Progenitor cell of endocrine pancreas (in vitro differentiated cells): ENCODE measurements around the gene VPS33B. TPM values are rescaled to one million over a fixed set of nuclear protein-coding genes. Genes with fewer than 3 reads are reported as not detected.

Experiments used
- DNase-seq: peaks from one replicate; pipeline ENCODE4 v3.0.0; 2021; ENCODE audit warnings: low spot score; ENCODE audit not compliant: unreplicated experiment
- H3K27ac Mint-ChIP-seq: 2 replicates; pipeline ENCODE4 v1.8.0; 2021; ENCODE audit warnings: mild to moderate bottlenecking, moderate library complexity, mixed read lengths
- H3K27me3 Mint-ChIP-seq: 2 replicates; pipeline ENCODE4 v1.8.0; 2021; ENCODE audit warnings: mixed read lengths
- H3K36me3 Mint-ChIP-seq: 2 replicates; pipeline ENCODE4 v1.8.0; 2022; ENCODE audit warnings: mixed read lengths; ENCODE audit not compliant: insufficient read depth
- H3K4me1 Mint-ChIP-seq: 2 replicates; pipeline ENCODE4 v1.8.0; 2021; ENCODE audit warnings: low read depth, mixed read lengths
- H3K4me3 Mint-ChIP-seq: 2 replicates; pipeline ENCODE4 v1.8.0; 2021; ENCODE audit warnings: low read depth, mild to moderate bottlenecking, moderate library complexity, mixed read lengths
- H3K9me3 Mint-ChIP-seq: 2 replicates; pipeline ENCODE4 v1.8.0; 2021; ENCODE audit warnings: low read depth, mixed read lengths
- total RNA-seq: library from RNA; stranded (reverse); gene quantifications from 2 replicates; pipeline ENCODE4 v1.2.1, GENCODE V29; 2021
- TF ChIP-seq, protein P1 (sequence below): fragments of 200-600 bp; sonication (generic); IDR thresholded peaks from one replicate; pipeline ENCODE4 v1.5.0; 2021; ENCODE audit warnings: antibody characterized with exemption, mild to moderate bottlenecking; ENCODE audit not compliant: unreplicated experiment

Gene VPS33B
- total RNA-seq, 1 donor from 2014 or later = 28.0 TPM

DNA sequence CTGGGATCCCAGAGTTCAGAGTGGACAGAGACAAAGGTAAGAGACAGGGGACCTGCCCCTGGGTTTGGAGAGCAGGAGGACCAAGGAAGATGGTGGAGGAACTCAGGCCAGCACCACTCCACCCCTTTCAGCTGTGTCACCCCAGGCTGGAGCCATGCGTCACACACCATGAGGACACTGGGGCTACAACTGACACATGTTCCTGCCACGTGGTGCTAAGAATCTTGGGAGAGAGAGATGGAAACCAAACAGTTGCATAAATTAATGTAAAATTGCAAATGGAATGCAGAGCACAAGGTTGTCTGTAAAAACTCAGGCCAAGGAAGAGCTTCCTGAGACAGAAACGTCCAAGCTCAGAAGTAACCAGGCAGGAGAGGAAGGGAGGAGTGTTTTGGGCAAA is 22.7 kb upstream of the VPS33B start:
- no peaks in the 10 kb centered on the region for H3K36me3 Mint-ChIP-seq
- H3K27ac Mint-ChIP-seq = no peak overlapping the region
- no peaks in the 10 kb centered on the region for H3K4me1 Mint-ChIP-seq
- TF ChIP-seq, protein P1, sequence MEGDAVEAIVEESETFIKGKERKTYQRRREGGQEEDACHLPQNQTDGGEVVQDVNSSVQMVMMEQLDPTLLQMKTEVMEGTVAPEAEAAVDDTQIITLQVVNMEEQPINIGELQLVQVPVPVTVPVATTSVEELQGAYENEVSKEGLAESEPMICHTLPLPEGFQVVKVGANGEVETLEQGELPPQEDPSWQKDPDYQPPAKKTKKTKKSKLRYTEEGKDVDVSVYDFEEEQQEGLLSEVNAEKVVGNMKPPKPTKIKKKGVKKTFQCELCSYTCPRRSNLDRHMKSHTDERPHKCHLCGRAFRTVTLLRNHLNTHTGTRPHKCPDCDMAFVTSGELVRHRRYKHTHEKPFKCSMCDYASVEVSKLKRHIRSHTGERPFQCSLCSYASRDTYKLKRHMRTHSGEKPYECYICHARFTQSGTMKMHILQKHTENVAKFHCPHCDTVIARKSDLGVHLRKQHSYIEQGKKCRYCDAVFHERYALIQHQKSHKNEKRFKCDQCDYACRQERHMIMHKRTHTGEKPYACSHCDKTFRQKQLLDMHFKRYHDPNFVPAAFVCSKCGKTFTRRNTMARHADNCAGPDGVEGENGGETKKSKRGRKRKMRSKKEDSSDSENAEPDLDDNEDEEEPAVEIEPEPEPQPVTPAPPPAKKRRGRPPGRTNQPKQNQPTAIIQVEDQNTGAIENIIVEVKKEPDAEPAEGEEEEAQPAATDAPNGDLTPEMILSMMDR = no peak
- peaks cover 29% of the 10 kb centered on the region for H3K27me3 Mint-ChIP-seq
- DNase-seq = no peak
- H3K4me3 Mint-ChIP-seq = no peak overlapping the region
- no peaks in the 10 kb centered on the region for H3K9me3 Mint-ChIP-seq

DNA sequence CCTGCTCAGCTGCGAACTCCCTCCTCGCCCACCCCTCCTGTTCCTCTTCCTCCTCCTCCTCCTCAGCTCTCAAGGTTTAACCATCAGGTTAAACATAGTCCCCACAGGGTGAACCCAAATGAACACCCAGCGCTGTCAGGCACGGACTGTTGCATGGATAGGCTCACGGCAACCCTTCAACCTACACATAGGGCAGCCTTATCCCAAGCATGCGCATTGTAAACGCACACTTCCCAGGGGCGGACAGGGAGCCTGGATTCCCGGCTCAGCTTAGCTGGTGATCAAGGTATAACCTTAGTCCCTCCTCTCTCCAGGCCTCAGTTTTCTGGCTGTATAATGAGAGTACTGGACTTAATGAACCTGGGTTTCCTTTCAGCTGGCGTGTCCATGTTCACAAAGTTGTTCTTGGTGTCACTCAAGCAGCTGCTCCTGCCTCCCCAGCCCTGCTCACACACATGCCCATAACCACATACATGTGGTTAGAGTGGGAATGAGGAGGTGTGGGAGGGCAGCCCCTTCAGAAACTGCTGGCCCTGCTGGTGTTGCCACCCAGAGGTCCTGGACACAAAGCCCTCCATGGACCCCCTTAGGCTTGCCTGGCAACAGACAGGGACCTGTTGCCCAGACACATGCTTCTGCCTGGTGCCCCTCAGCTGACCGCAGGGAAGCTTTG is 20.9 kb upstream of the VPS33B start:
- TF ChIP-seq, protein P1 = no peak
- Mint-ChIP-seq H3K4me3 (no peak overlapping the region), H3K27ac (no peak overlapping the region), H3K27me3 (peaks cover 22% of the 10 kb centered on the region), H3K36me3 (no peaks in the 10 kb centered on the region), H3K4me1 (no peaks in the 10 kb centered on the region), H3K9me3 (no peaks in the 10 kb centered on the region)
- no peak for DNase-seq

DNA sequence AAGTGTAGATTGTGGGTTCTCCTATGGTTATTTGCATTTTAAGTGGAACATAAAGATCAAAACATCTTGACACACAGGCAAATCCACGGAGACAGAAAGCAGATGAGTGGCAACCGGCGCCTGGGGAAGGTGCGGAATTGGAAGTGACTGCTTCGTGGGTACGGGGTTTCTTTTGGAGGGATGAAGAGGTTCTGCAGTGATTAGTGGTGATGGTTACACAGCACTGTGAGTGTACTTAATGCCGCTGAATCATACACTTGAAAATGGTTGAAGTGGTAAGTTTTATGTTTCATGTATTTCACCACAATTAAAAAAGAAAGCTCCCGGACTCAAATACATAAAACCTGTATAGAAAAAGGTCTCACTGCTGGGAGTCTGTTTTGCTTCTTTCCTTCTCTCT is 18.5 kb upstream of the VPS33B start:
- no peaks in the 10 kb centered on the region for H3K4me1 Mint-ChIP-seq
- TF ChIP-seq, protein P1 = no peak
- H3K27ac Mint-ChIP-seq = no peak overlapping the region
- peaks cover 13% of the 10 kb centered on the region for H3K27me3 Mint-ChIP-seq
- no peak overlapping the region for H3K4me3 Mint-ChIP-seq
- H3K36me3 Mint-ChIP-seq = no peaks in the 10 kb centered on the region
- H3K9me3 Mint-ChIP-seq = no peaks in the 10 kb centered on the region
- no peak for DNase-seq

DNA sequence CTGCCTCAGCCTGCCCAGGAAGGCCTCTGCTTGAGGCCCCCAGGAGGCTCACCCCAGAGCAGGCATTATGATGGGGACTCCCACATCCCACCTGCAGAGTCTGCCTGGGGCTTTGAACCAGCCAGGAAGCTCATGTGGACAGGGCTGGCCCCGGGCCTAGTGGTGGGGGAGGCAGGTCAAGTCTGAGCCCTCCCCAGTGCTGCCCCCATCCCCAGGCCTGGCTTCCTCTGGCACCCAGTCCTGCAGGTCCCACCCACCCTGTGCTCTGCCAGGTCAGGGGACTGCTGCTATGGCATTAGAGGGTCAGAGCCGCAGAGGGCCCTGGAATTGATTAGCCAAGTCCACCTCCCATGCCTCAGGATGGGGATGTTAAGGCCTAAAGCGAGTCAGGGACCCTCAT is 17.6 kb upstream of the VPS33B start:
- TF ChIP-seq, protein P1 = no peak
- DNase-seq = no peak
- no peak overlapping the region for H3K27ac Mint-ChIP-seq
- no peak overlapping the region for H3K4me3 Mint-ChIP-seq
- H3K4me1 Mint-ChIP-seq = no peaks in the 10 kb centered on the region
- H3K9me3 Mint-ChIP-seq = no peaks in the 10 kb centered on the region
- H3K27me3 Mint-ChIP-seq = peaks cover 15% of the 10 kb centered on the region
- no peaks in the 10 kb centered on the region for H3K36me3 Mint-ChIP-seq

DNA sequence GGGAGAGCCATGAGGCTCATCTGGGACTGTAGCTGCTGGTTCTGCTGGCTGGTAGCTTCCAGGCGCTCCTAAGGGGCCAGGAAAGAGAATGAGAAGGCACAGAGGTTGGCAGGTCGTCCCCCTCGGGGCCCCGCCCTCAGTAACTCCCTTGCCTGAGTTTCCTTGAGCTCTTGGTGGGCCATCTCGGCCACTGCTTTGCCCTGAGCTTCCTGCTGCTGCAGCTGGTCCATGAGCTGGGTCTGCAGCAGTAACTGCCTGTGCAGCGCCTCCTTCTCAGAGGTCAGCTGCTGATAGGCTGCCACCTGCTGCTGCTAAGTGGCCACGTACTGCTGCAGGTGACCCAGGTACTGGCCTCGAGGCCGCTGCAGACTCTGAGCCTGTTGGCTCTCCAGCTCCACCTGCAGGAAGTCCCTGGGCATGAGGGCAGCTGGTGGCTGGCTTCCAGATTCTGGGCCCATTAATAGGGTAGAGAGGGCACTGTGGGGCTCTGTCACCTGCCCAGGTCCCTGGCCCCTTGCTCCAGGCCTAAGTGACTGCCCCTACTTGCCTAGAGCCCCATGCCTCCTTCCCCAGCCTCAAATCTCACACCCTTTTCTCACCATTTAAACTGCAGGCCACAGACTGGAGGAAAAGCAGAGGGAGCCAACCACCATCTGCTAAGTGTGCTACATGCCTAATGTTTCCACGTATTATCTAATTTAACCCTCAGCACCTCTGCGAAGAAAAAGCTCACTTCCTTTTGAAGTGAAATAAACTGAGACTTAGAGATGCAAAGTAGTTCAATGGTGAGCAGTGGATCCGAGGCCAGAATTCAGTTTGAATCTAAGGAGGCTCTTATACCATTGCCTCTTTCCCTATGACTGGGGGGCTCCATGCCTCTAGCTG is 10.8 kb upstream of the VPS33B start:
- no peaks in the 10 kb centered on the region for H3K36me3 Mint-ChIP-seq
- no peaks in the 10 kb centered on the region for H3K9me3 Mint-ChIP-seq
- H3K4me1 Mint-ChIP-seq = peaks cover 3% of the 10 kb centered on the region
- peak overlapping the region; percentile 58 for H3K27ac Mint-ChIP-seq
- H3K4me3 Mint-ChIP-seq = no peak overlapping the region
- DNase-seq = peak; percentile 90
- peaks cover 18% of the 10 kb centered on the region for H3K27me3 Mint-ChIP-seq
- TF ChIP-seq, protein P1 = peak; percentile 94
